Measurements from ENCODE around the gene ABCC1. TPM values are rescaled to one million over a fixed set of nuclear protein-coding genes. Genes with fewer than 3 reads are reported as not detected.
A peak's percentile ranks its signal among the peaks of the same experiment; 100 is the strongest.

The ABCC1 gene
- total RNA-seq, 4 donors from 2014 or later = 12.1 to 39.2 (median 18.6) TPM

- no peak overlapping the region for H3K27ac ChIP-seq
- H3K4me3 ChIP-seq = no peak overlapping the region
- no peaks in the 10 kb centered on the region for H3K27me3 ChIP-seq
- no peaks in the 10 kb centered on the region for H3K4me1 ChIP-seq
- intact Hi-C loops (cut with DNase I; ENCODE audit: low total_unique reads) = no loop called here
- H3K9me3 ChIP-seq = peaks cover 0 to 4% of the 10 kb centered on the region in 2 donors
- no peak for DNase-seq
- TF ChIP-seq CTCF (IDR thresholded peaks at IDR 0.05) (no peak), POLR2A (IDR thresholded peaks at IDR 0.05) (no peak)
- H3K36me3 ChIP-seq = no peaks in the 10 kb centered on the region
These were observed 22.0 kb downstream of the ABCC1 start for GRCh38 chr16:15971440-15971815.

GRCh38 chr16:15972046-15972868, 22.8 kb downstream of the ABCC1 start:
- TF ChIP-seq POLR2A (IDR thresholded peaks at IDR 0.05) (no peak), CTCF (IDR thresholded peaks at IDR 0.05) (no peak)
- H3K27ac ChIP-seq = no peak overlapping the region
- no peaks in the 10 kb centered on the region for H3K4me1 ChIP-seq
- DNase-seq = no peak
- H3K9me3 ChIP-seq = peaks cover 0 to 4% of the 10 kb centered on the region in 2 donors
- H3K36me3 ChIP-seq = no peaks in the 10 kb centered on the region
- H3K4me3 ChIP-seq = no peak overlapping the region
- no peaks in the 10 kb centered on the region for H3K27me3 ChIP-seq
- intact Hi-C loops (cut with DNase I; ENCODE audit: low total_unique reads) = no loop called here

- H3K4me1 ChIP-seq = no peaks in the 10 kb centered on the region
- intact Hi-C loops (cut with DNase I; ENCODE audit: low total_unique reads) = no loop called here
These were observed 24.0 kb downstream of the ABCC1 start for GRCh38 chr16:15973421-15973820.

GRCh38 chr16:15974057-15974456, 24.6 kb downstream of the ABCC1 start:
- Histone ChIP-seq H3K36me3 (no peaks in the 10 kb centered on the region), H3K27ac (peak overlapping the region in 1 of 2 donors; percentile 49), H3K27me3 (no peaks in the 10 kb centered on the region), H3K4me1 (no peaks in the 10 kb centered on the region), H3K4me3 (no peak overlapping the region), H3K9me3 (peaks cover 0 to 4% of the 10 kb centered on the region in 2 donors)
- intact Hi-C loops (cut with DNase I; ENCODE audit: low total_unique reads) = no loop called here
- no peak for TF ChIP-seq CTCF (IDR thresholded peaks at IDR 0.05)
- TF ChIP-seq POLR2A (IDR thresholded peaks at IDR 0.05) = no peak
- DNase-seq = no peak

More at GRCh38 chr16:15973421-15973820, 24.0 kb downstream of the ABCC1 start:
- no peak overlapping the region for H3K4me3 ChIP-seq
- H3K27ac ChIP-seq = no peak overlapping the region
- TF ChIP-seq CTCF (IDR thresholded peaks at IDR 0.05) (no peak), POLR2A (IDR thresholded peaks at IDR 0.05) (no peak)
- no peaks in the 10 kb centered on the region for H3K27me3 ChIP-seq
- DNase-seq = no peak
- H3K9me3 ChIP-seq = peaks cover 0 to 4% of the 10 kb centered on the region in 2 donors
- H3K36me3 ChIP-seq = no peaks in the 10 kb centered on the region

- no peak overlapping the region for H3K4me3 ChIP-seq
- H3K27ac ChIP-seq = peak overlapping the region in 1 of 2 donors; percentile 49
- H3K27me3 ChIP-seq = no peaks in the 10 kb centered on the region
- no peaks in the 10 kb centered on the region for H3K36me3 ChIP-seq
- intact Hi-C loops (cut with DNase I; ENCODE audit: low total_unique reads) = no loop called here
- H3K9me3 ChIP-seq = peaks cover 0 to 4% of the 10 kb centered on the region in 2 donors
- DNase-seq = no peak
- H3K4me1 ChIP-seq = no peaks in the 10 kb centered on the region
- TF ChIP-seq POLR2A (IDR thresholded peaks at IDR 0.05) (no peak), CTCF (IDR thresholded peaks at IDR 0.05) (no peak)
These were observed 25.8 kb downstream of the ABCC1 start for GRCh38 chr16:15975172-15975571.
